K562 (cell line): ENCODE data around the gene SV2C. TPM values are rescaled to one million over a fixed set of nuclear protein-coding genes. Genes with fewer than 3 reads are reported as not detected.

ENCODE experiments used
- ATAC-seq: fragments of 200-7000 bp; cut with Tn5 transposase; 3 replicates; pipeline ENCODE4 v1.9.1; 2020; ENCODE audit warnings: moderate library complexity
- BruUV-seq: library from RNA; stranded (reverse); fragments of 400-500 nt; replicated peaks from 2 replicates; lab custom pipeline; 2021; lab: Mats Ljungman, UMichigan
- CTCF ChIA-PET: fragments of 300-600 bp; formaldehyde crosslinking; extraction: SDS; loops from one replicate; lab custom pipeline; 2021; ENCODE audit warnings: low intra/inter-chr PET ratio; lab: Yijun Ruan, JAX
- POLR2A ChIA-PET: fragments of 300-600, 350-650 bp; sonication (Branson Sonifier 250); formaldehyde crosslinking; extraction: SDS; loops from one replicate; lab custom pipeline; 2021; ENCODE audit warnings: antibody characterized with exemption, inconsistent platforms; lab: Yijun Ruan, JAX
- DNase-seq, 4 experiments: peaks; one replicate each; pipeline versions ENCODE4 v3.0.0 to v3.0.0-alpha.2; 2011 to 2018; ENCODE audit warnings: low spot score in 3 of 4, mixed read lengths in 3 of 4; ENCODE audit errors: extremely low read depth in 1 of 4
- FAIRE-seq: peaks from 2 replicates; lab custom pipeline; 2011; peaks lifted over from hg19 to GRCh38; lab: Jason Lieb, UNC
- H2AFZ ChIP-seq: 2 replicates; pipeline ENCODE4 v1.6.0; 2011; ENCODE audit warnings: low read depth, low read length, control low read depth, inconsistent platforms
- H3K27ac ChIP-seq: fragments of 200-600 bp; 3 replicates; pipeline ENCODE4 v1.8.0; 2011; ENCODE audit warnings: low read depth, mild to moderate bottlenecking, control low read depth, inconsistent platforms, low read length, moderate library complexity, mixed read lengths; ENCODE audit errors: extremely low read depth
- H3K27me3 ChIP-seq, 2 experiments: fragments of 300-600 bp in 1 of 2; 2 replicates in 1 of 2; 3 replicates in 1 of 2; pipeline versions ENCODE4 v1.6.0 to v1.8.0; 2011; ENCODE audit warnings: inconsistent platforms in 2 of 2, low read length in 2 of 2, mild to moderate bottlenecking in 1 of 2, mixed read lengths in 1 of 2, moderate library complexity in 1 of 2; ENCODE audit not compliant: control insufficient read depth in 2 of 2, insufficient read depth in 2 of 2
- H3K36me3 ChIP-seq: fragments of 300-600 bp; 3 replicates; pipeline ENCODE4 v1.8.0; 2011; ENCODE audit warnings: mild to moderate bottlenecking, low read length, inconsistent platforms; ENCODE audit not compliant: control insufficient read depth, insufficient read depth
- H3K4me1 ChIP-seq, 2 experiments: fragments of 200-600 bp in 1 of 2; replicated peaks in 1 of 2; 2 replicates in 1 of 2; 3 replicates in 1 of 2; pipeline versions ENCODE4 v1.5.1 to v1.8.0; 2011; ENCODE audit warnings: inconsistent platforms in 2 of 2, low read length in 2 of 2, mild to moderate bottlenecking in 1 of 2, mixed read lengths in 1 of 2, moderate library complexity in 1 of 2; ENCODE audit not compliant: control insufficient read depth in 2 of 2, insufficient read depth in 2 of 2
- H3K4me2 ChIP-seq: 2 replicates; pipeline ENCODE4 v1.6.1; 2011; ENCODE audit warnings: low read length, control low read depth, inconsistent platforms, mixed read lengths; ENCODE audit not compliant: insufficient read depth
- H3K4me3 ChIP-seq: fragments of 200-600 bp; sonication (generic), shearing (Covaris generic); 2 replicates; pipeline ENCODE4 v1.5.1; 2016; ENCODE audit warnings: control low read depth, inconsistent platforms
- H3K79me2 ChIP-seq: fragments of 200-600 bp; 3 replicates; pipeline ENCODE4 v1.8.0; 2011; ENCODE audit warnings: low read length, inconsistent platforms; ENCODE audit not compliant: control insufficient read depth, insufficient read depth
- H3K9ac ChIP-seq, 2 experiments: 2 replicates each; pipeline versions ENCODE4 v1.6.0 to v1.6.1; 2011; ENCODE audit warnings: low read depth in 2 of 2, low read length in 2 of 2, control low read depth in 1 of 2, inconsistent platforms in 1 of 2, mild to moderate bottlenecking in 1 of 2, mixed read lengths in 1 of 2; ENCODE audit not compliant: insufficient read depth in 1 of 2
- H3K9me1 ChIP-seq: one replicate; pipeline ENCODE4 v1.6.0; 2011; ENCODE audit warnings: inconsistent platforms, mild to moderate bottlenecking, low read length, moderate library complexity; ENCODE audit not compliant: control insufficient read depth, insufficient read depth
- H3K9me3 ChIP-seq: replicated peaks from 2 replicates; pipeline ENCODE4 v1.5.1; 2011; ENCODE audit warnings: low read depth, low read length, inconsistent platforms; ENCODE audit not compliant: control insufficient read depth, insufficient read depth
- H4K20me1 ChIP-seq: replicated peaks from 2 replicates; pipeline ENCODE4 v1.6.1; 2011; ENCODE audit warnings: low read length, inconsistent platforms, mixed read lengths; ENCODE audit not compliant: control insufficient read depth, insufficient read depth
- DEAF1 ChIP-seq: fragments of 450-650 bp; formaldehyde crosslinking; IDR thresholded peaks from 2 replicates; pipeline ENCODE4 v1.4.0; 2020; ENCODE audit warnings: mild to moderate bottlenecking, moderate library complexity
- NR3C1 ChIP-seq: sonication (generic); formaldehyde crosslinking; IDR thresholded peaks from 2 replicates; pipeline ENCODE4 v1.8.1; 2022; ENCODE audit warnings: missing genetic modification reagents
- RBM25 ChIP-seq: fragments of 200-400 bp; formaldehyde crosslinking; IDR thresholded peaks from 2 replicates; pipeline ENCODE4 v1.6.1; 2018; ENCODE audit warnings: low read length, low read depth, moderate library complexity; ENCODE audit not compliant: severe bottlenecking
- SREBF2 ChIP-seq: sonication (generic); formaldehyde crosslinking; IDR thresholded peaks from 2 replicates; pipeline ENCODE4 v1.4.0; 2020; ENCODE audit warnings: mild to moderate bottlenecking, missing genetic modification reagents
- ZNF436 ChIP-seq: fragments of 250-450, 450-650 bp; sonication (Bioruptor Pico); formaldehyde crosslinking; IDR thresholded peaks from 2 replicates; pipeline ENCODE4 v1.7.0; 2020; ENCODE audit warnings: mild to moderate bottlenecking
- ZNF76 ChIP-seq: fragments of 250-450 bp; sonication (Bioruptor Pico); IDR thresholded peaks from 2 replicates; pipeline ENCODE4 v1.4.0; 2020; ENCODE audit warnings: mild to moderate bottlenecking, moderate library complexity, borderline replicate concordance
- WGBS: fragments of 100-300 bp; shearing (Covaris generic); methylation state at CpG from one replicate; pipeline ENCODE4 v1.1.6; 2016; ENCODE audit warnings: low coverage, mixed read lengths; ENCODE audit not compliant: insufficient coverage; ENCODE audit errors: missing lambda C conversion rate; 5-methylcytosine and 5-hydroxymethylcytosine counted together
- in situ Hi-C: fragments of 300-500 bp; cut with MboI; formaldehyde crosslinking; loops from 4 replicates; pipeline ENCODE4 v1.15.0; 2018; ENCODE audit warnings: inconsistent platforms, mixed read lengths
- intact Hi-C: fragments of 100-400 bp; cut with micrococcal nuclease; formaldehyde crosslinking; loops from 2 replicates; pipeline ENCODE4 v1.14.2; 2022
- polyA plus RNA-seq, 8 experiments: library from polyadenylated mRNA; depleted of rRNA in 4 of 8; stranded (reverse) in 5 of 8; unstranded in 3 of 8; fragments of >200 nt; fragmentation: Nextera tagmentation in 2 of 8; fragmentation: Illumina TruSeq in 1 of 8; extraction: Ambion mirVana in 2 of 8; extraction: Trizol in 1 of 8; gene quantifications; 2 replicates each; pipeline versions ENCODE4 v1.2.1 to v1.2.3, GENCODE V29; 2011 to 2014; ENCODE audit warnings: inconsistent platforms in 1 of 8, missing spikeins in 1 of 8
- total RNA-seq, 7 experiments: library from RNA; depleted of rRNA in 6 of 7; stranded (reverse); fragments of >200 nt in 6 of 7; fragmentation: Illumina TruSeq in 2 of 7; extraction: Trizol in 2 of 7; gene quantifications; 2 replicates each; pipeline versions ENCODE4 v1.2.1 to v1.2.3, GENCODE V29; 2011 to 2021; ENCODE audit warnings: low replicate concordance in 1 of 7
- TF ChIP-seq, protein P1 (sequence below), 2 experiments: fragments of 150-350 bp in 1 of 2; IDR thresholded peaks; 2 replicates each; pipeline ENCODE4 v1.6.1; 2012 to 2016; ENCODE audit warnings: low read depth in 2 of 2, low read length in 2 of 2, mild to moderate bottlenecking in 1 of 2, moderate library complexity in 1 of 2

The SV2C gene
- total and polyA plus RNA-seq, 9 of the 15 experiments (the other 6 are each of a cell fraction or from before 2014, with no cell fraction given): 0.05 TPM; not detected in 8

GRCh38 chr5:76310208-76310607, 227.0 kb downstream of the SV2C start:
- in situ Hi-C loops: no loop called here
- DNase-seq: no peak
- no peak overlapping the region for H3K4me3 ChIP-seq
- intact Hi-C loops: no loop called here
- no peak overlapping the region for H3K4me2 ChIP-seq
- ChIA-PET CTCF (no interaction called here), POLR2A (no interaction called here)
- H3K4me1 ChIP-seq: no peaks in the 10 kb centered on the region; a peak in 1 of 5 replicates
- H3K9ac ChIP-seq: no peak overlapping the region
- no peaks in the 10 kb centered on the region for H3K79me2 ChIP-seq
- H2AFZ ChIP-seq: no peak overlapping the region
- no peaks in the 10 kb centered on the region for H4K20me1 ChIP-seq
- H3K9me3 ChIP-seq: no peaks in the 10 kb centered on the region
- ATAC-seq: no peak
- H3K27me3 ChIP-seq: peaks cover 0 to 4% of the 10 kb centered on the region in 2 experiments; a peak in 2 of 5 replicates
- no peak overlapping the region for H3K27ac ChIP-seq
- H3K36me3 ChIP-seq: no peaks in the 10 kb centered on the region
- FAIRE-seq: no peak
- TF ChIP-seq DEAF1 (CRISPR knock-in tag): no peak
- TF ChIP-seq ZNF436: no peak
- no peak for TF ChIP-seq ZNF76 (CRISPR knock-in tag)
- TF ChIP-seq, protein P1, sequence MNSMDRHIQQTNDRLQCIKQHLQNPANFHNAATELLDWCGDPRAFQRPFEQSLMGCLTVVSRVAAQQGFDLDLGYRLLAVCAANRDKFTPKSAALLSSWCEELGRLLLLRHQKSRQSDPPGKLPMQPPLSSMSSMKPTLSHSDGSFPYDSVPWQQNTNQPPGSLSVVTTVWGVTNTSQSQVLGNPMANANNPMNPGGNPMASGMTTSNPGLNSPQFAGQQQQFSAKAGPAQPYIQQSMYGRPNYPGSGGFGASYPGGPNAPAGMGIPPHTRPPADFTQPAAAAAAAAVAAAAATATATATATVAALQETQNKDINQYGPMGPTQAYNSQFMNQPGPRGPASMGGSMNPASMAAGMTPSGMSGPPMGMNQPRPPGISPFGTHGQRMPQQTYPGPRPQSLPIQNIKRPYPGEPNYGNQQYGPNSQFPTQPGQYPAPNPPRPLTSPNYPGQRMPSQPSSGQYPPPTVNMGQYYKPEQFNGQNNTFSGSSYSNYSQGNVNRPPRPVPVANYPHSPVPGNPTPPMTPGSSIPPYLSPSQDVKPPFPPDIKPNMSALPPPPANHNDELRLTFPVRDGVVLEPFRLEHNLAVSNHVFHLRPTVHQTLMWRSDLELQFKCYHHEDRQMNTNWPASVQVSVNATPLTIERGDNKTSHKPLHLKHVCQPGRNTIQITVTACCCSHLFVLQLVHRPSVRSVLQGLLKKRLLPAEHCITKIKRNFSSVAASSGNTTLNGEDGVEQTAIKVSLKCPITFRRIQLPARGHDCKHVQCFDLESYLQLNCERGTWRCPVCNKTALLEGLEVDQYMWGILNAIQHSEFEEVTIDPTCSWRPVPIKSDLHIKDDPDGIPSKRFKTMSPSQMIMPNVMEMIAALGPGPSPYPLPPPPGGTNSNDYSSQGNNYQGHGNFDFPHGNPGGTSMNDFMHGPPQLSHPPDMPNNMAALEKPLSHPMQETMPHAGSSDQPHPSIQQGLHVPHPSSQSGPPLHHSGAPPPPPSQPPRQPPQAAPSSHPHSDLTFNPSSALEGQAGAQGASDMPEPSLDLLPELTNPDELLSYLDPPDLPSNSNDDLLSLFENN (IDR thresholded peaks at IDR 0.05; ENCODE audit: low read depth in 2 of 2, low read length in 2 of 2): no peak
- no peak for TF ChIP-seq NR3C1
- no peak for TF ChIP-seq SREBF2
- TF ChIP-seq RBM25: peak; percentile 61
- H3K9me1 ChIP-seq: no peaks in the 10 kb centered on the region
- WGBS: 47% methylated on average over 1 of the region's 1 CpG
- BruUV-seq: no TSS peak
